H1 (cell line): Measurements from ENCODE around the gene TSGA10IP. TPM values are rescaled to one million over a fixed set of nuclear protein-coding genes. Genes with fewer than 3 reads are reported as not detected.
A peak's percentile ranks its signal among the peaks of the same experiment; 100 is the strongest.

Source experiments
- ASH2L ChIP-seq: fragments of 200-600, 300-600 bp; sonication (generic); IDR thresholded peaks from one replicate; pipeline ENCODE4 v1.7.1; 2017; ENCODE audit warnings: low read length
- BCL11A ChIP-seq, 2 experiments: IDR thresholded peaks; one replicate each; pipeline ENCODE4 v1.6.1; 2011; ENCODE audit warnings: low read depth in 2 of 2, low read length in 2 of 2, mild to moderate bottlenecking in 2 of 2
- CREB1 ChIP-seq: IDR thresholded peaks from 2 replicates; pipeline ENCODE4 v1.6.1; 2012; ENCODE audit warnings: inconsistent platforms
- CTBP2 ChIP-seq: IDR thresholded peaks from 2 replicates; pipeline ENCODE4 v1.7.0; 2011; ENCODE audit warnings: borderline replicate concordance, mild to moderate bottlenecking, moderate library complexity, mixed read lengths, low read length; ENCODE audit not compliant: insufficient read depth, insufficient read length
- E2F6 ChIP-seq: IDR thresholded peaks from 2 replicates; pipeline ENCODE4 v1.6.1; 2012; ENCODE audit warnings: inconsistent platforms
- EP300 ChIP-seq, 2 experiments: IDR thresholded peaks; 1 replicate in 1 of 2; 2 replicates in 1 of 2; pipeline ENCODE4 v1.6.1; 2011 to 2012; ENCODE audit warnings: low read depth in 2 of 2, low read length in 2 of 2, mild to moderate bottlenecking in 2 of 2, borderline replicate concordance in 1 of 2, inconsistent platforms in 1 of 2, moderate library complexity in 1 of 2
- EZH2 ChIP-seq: fragments of 200-600 bp; sonication (generic); IDR thresholded peaks from 2 replicates; pipeline ENCODE4 v1.7.1; 2012; ENCODE audit warnings: low read depth, mild to moderate bottlenecking, moderate library complexity, low read length, inconsistent platforms; ENCODE audit not compliant: severe bottlenecking
- GABPA ChIP-seq: IDR thresholded peaks from 2 replicates; pipeline ENCODE4 v1.6.1; 2011; ENCODE audit warnings: mild to moderate bottlenecking, low read length, moderate library complexity, borderline replicate concordance; ENCODE audit not compliant: insufficient read depth
- GTF2F1 ChIP-seq: IDR thresholded peaks from 2 replicates; pipeline ENCODE4 v1.6.1; 2012; ENCODE audit warnings: low read depth, low read length, improper control_type of control experiment, borderline replicate concordance
- JUND ChIP-seq: IDR thresholded peaks from 2 replicates; pipeline ENCODE4 v1.6.1; 2011; ENCODE audit warnings: mild to moderate bottlenecking, improper control_type of control experiment, low read length
- MAFK ChIP-seq: IDR thresholded peaks from 2 replicates; pipeline ENCODE4 v1.6.1; 2012; ENCODE audit warnings: low read depth, mild to moderate bottlenecking, improper control_type of control experiment, low read length
- NRF1 ChIP-seq: IDR thresholded peaks from 2 replicates; pipeline ENCODE4 v1.6.1; 2011; ENCODE audit warnings: mild to moderate bottlenecking, low read depth, low read length, improper control_type of control experiment
- PHF8 ChIP-seq: fragments of 200-600 bp; sonication (generic); conservative IDR thresholded peaks from 2 replicates; pipeline ENCODE4 v1.7.1; 2012; ENCODE audit warnings: low read depth, mild to moderate bottlenecking, inconsistent platforms, low read length, moderate library complexity
- POLR2AphosphoS5 ChIP-seq: IDR thresholded peaks from 2 replicates; pipeline ENCODE4 v1.6.1; 2011; ENCODE audit warnings: low read depth, low read length
- SIN3A ChIP-seq, 2 experiments: IDR thresholded peaks in 1 of 2; conservative IDR thresholded peaks in 1 of 2; 2 replicates each; pipeline ENCODE4 v1.6.1; 2011 to 2012; ENCODE audit warnings: low read length in 2 of 2, improper control_type of control experiment in 1 of 2, low read depth in 1 of 2, mild to moderate bottlenecking in 1 of 2
- SIX5 ChIP-seq: IDR thresholded peaks from 2 replicates; pipeline ENCODE4 v1.6.1; 2011; ENCODE audit warnings: mild to moderate bottlenecking, low read depth, low read length
- TAF1 ChIP-seq: IDR thresholded peaks from 2 replicates; pipeline ENCODE4 v1.6.1; 2011; ENCODE audit warnings: mild to moderate bottlenecking, low read depth, low read length
- TAF7 ChIP-seq: optimal IDR thresholded peaks from 2 replicates; pipeline ENCODE3; 2011; ENCODE audit warnings: low read depth, mild to moderate bottlenecking, inconsistent platforms, low read length, moderate library complexity, borderline replicate concordance
- TBP ChIP-seq: IDR thresholded peaks from 2 replicates; pipeline ENCODE4 v1.6.1; 2011; ENCODE audit warnings: low read depth, low read length, improper control_type of control experiment
- YY1 ChIP-seq: IDR thresholded peaks from 2 replicates; pipeline ENCODE4 v1.6.1; 2011; ENCODE audit warnings: low read depth, mild to moderate bottlenecking, low read length
- ZNF274 ChIP-seq: IDR thresholded peaks from 2 replicates; pipeline ENCODE4 v1.7.0; 2012; ENCODE audit warnings: low read length, borderline replicate concordance; ENCODE audit errors: extremely low read depth
- polyA plus RNA-seq, 7 experiments: library from polyadenylated mRNA; depleted of rRNA in 3 of 7; stranded (reverse) in 5 of 7; unstranded in 2 of 7; fragments of >200 nt in 5 of 7; fragments of 200-250 nt in 2 of 7; gene quantifications; 1 replicate in 5 of 7; 2 replicates in 1 of 7; 4 replicates in 1 of 7; pipeline versions ENCODE4 v1.2.1 to v1.2.3, GENCODE V29; 2011 to 2013; ENCODE audit warnings: missing spikeins in 2 of 7, mixed read lengths in 2 of 7
- total RNA-seq: library from RNA; stranded (reverse); fragmentation: NEBNext Ultra II Directional; extraction: Animal tissue kit (Norgen Biotek cat#: 25700); gene quantifications from 2 replicates; pipeline ENCODE4 v1.2.1, GENCODE V29; 2021

The TSGA10IP gene
- total and polyA plus RNA-seq, 2 of the 8 experiments (the other 6 are each of a cell fraction or from before 2014, with no cell fraction given): 1.9 to 6.0 TPM

DNA sequence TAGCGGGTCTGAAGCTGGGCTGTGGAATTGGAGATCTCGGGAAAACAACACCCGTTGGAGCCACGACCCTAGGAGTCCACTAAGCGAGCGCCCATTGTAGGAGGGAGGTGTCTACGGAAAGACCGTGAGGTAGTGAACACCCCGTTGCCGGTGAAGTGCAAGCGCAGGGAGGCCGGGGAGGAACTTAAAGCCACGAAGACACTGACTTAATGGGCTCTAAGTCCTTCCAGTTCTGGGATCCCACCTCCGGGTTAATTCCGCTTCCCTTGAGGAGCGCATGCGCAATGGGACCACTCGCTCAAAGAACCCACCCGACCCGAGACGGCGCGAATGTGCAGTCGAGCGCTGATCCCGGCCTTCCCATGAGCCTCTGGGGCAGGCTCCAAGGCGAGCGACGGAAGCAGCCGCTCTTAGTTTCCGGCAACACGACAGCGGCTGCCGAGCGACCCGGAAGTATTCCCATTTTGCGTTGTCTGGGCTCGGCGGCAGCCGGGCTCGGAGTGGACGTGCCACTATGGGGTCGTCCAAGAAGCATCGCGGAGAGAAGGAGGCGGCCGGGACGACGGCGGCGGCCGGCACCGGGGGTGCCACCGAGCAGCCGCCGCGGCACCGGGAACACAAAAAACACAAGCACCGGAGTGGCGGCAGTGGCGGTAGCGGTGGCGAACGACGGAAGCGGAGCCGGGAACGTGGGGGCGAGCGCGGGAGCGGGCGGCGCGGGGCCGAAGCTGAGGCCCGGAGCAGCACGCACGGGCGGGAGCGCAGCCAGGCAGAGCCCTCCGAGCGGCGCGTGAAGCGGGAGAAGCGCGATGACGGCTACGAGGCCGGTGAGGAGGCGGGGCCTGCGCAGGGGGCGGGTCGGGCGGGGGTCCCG is 16.2 kb downstream of the TSGA10IP start, which contains the start of gene SART1 (continued):
- no peak for TF ChIP-seq ZNF274
- peak; percentile 94 for TF ChIP-seq GABPA
- peak in 1 of 2 experiments; percentile 38; a peak in 1 of 3 replicates for TF ChIP-seq EP300 (IDR thresholded peaks at IDR 0.05; ENCODE audit: borderline replicate concordance in 1 of 2, low read depth in 2 of 2, low read length in 2 of 2)
- no peak for TF ChIP-seq BCL11A (IDR thresholded peaks at IDR 0.05; ENCODE audit: low read depth in 2 of 2, low read length in 2 of 2)
- TF ChIP-seq YY1: peak; percentile 68
- TF ChIP-seq ASH2L: peak; percentile 92
- TF ChIP-seq SIN3A (conservative IDR thresholded peaks at IDR 0.05 in 1 of 2, IDR thresholded peaks at IDR 0.05 in 1 of 2; ENCODE audit: low read depth in 1 of 2, low read length in 2 of 2): peak; percentile 51 to 84; a peak in 3 of 4 replicates
- no peak for TF ChIP-seq JUND
- TF ChIP-seq TBP: peak; percentile 88
- peak; percentile 83 for TF ChIP-seq POLR2AphosphoS5
- TF ChIP-seq PHF8: peak; percentile 91
- TF ChIP-seq TAF7: peak; percentile 81
- TF ChIP-seq EZH2: no peak
- TF ChIP-seq CREB1: peak; percentile 63; the same call in 1 of the 2 replicates
- TF ChIP-seq CTBP2: no peak
- TF ChIP-seq NRF1: peak; percentile 93
- no peak for TF ChIP-seq E2F6
- no peak for TF ChIP-seq MAFK
- TF ChIP-seq SIX5: 0 out of 2 replicates have a peak, but pooled peaks have one; percentile 15
- TF ChIP-seq TAF1: peak; percentile 94
- TF ChIP-seq GTF2F1: 0 out of 2 replicates have a peak, but pooled peaks have one; percentile 20
